IMR-90 (cell line): ENCODE data around the gene NEDD4L.

Experiments
- BHLHE40 ChIP-seq: fragments of 150-350 bp; IDR thresholded peaks from 2 replicates; pipeline ENCODE4 v1.6.1; 2016; ENCODE audit warnings: mild to moderate bottlenecking, low read depth, low read length
- CHD1 ChIP-seq: IDR thresholded peaks from 2 replicates; pipeline ENCODE4 v1.6.1; 2012; ENCODE audit warnings: low read depth, low read length, improper control_type of control experiment
- MAFK ChIP-seq: IDR thresholded peaks from 2 replicates; pipeline ENCODE4 v1.6.1; 2012; ENCODE audit warnings: low read depth, low read length, improper control_type of control experiment
- MAZ ChIP-seq: IDR thresholded peaks from 2 replicates; pipeline ENCODE4 v1.6.1; 2012; ENCODE audit warnings: low read depth, mild to moderate bottlenecking, low read length, improper control_type of control experiment, moderate library complexity, borderline replicate concordance
- POLR2A ChIP-seq: IDR thresholded peaks from 2 replicates; pipeline ENCODE4 v1.6.1; 2012; ENCODE audit warnings: mild to moderate bottlenecking, low read depth, low read length
- RAD21 ChIP-seq: IDR thresholded peaks from 2 replicates; pipeline ENCODE4 v1.6.1; 2012; ENCODE audit warnings: low read length, improper control_type of control experiment
- RCOR1 ChIP-seq: IDR thresholded peaks from 2 replicates; pipeline ENCODE4 v1.6.1; 2012; ENCODE audit warnings: mild to moderate bottlenecking, low read length, improper control_type of control experiment; ENCODE audit not compliant: insufficient replicate concordance
- SMC3 ChIP-seq: fragments of 150-350 bp; IDR thresholded peaks from 2 replicates; pipeline ENCODE4 v1.6.1; 2016; ENCODE audit warnings: low read depth, mild to moderate bottlenecking, antibody characterized with exemption, low read length, moderate library complexity
- TF ChIP-seq, protein P1 (sequence below): conservative IDR thresholded peaks from 2 replicates; pipeline ENCODE4 v1.5.1; 2012; ENCODE audit warnings: mild to moderate bottlenecking, low read depth, low read length, improper control_type of control experiment
- TF ChIP-seq, protein P2 (sequence below): fragments of 150-350 bp; IDR thresholded peaks from 2 replicates; pipeline ENCODE4 v1.6.1; 2016; ENCODE audit warnings: low read depth, mild to moderate bottlenecking, low read length, moderate library complexity, borderline replicate concordance

DNA sequence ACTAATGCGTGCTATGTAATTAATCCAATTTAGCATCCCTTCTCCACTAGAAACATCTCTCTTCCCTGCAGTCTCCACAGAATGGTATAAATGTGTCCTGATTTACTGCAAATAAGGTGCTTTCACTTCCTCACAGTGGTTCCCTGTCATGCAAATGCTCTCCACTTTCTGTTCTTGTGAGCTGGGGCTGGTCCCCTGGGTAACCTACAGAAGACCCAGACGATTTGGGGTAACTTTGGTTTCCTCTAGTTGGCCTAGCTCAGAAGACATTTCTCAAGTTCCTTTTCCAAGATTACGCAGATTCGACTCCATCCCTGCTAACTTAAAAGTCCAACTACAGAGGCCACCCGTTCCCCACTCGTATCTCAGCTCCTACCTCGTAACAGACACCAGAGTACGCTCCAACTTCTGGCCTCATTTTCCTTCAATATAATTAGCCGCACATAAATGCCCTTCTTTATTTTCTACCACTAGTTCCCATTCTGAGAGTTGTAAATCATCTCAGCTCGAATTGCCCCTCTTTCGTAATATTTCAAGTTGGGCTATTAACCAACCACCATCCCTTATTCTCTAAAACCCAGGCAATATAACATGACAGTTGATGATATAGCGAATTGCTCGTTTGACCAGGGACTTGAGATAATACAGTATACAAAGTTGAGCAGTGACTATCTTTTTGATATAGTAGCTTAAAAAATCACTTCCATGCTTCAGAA lies 28.8 kb upstream of the NEDD4L start:
- TF ChIP-seq, protein P1, sequence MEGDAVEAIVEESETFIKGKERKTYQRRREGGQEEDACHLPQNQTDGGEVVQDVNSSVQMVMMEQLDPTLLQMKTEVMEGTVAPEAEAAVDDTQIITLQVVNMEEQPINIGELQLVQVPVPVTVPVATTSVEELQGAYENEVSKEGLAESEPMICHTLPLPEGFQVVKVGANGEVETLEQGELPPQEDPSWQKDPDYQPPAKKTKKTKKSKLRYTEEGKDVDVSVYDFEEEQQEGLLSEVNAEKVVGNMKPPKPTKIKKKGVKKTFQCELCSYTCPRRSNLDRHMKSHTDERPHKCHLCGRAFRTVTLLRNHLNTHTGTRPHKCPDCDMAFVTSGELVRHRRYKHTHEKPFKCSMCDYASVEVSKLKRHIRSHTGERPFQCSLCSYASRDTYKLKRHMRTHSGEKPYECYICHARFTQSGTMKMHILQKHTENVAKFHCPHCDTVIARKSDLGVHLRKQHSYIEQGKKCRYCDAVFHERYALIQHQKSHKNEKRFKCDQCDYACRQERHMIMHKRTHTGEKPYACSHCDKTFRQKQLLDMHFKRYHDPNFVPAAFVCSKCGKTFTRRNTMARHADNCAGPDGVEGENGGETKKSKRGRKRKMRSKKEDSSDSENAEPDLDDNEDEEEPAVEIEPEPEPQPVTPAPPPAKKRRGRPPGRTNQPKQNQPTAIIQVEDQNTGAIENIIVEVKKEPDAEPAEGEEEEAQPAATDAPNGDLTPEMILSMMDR, result no peak
- TF ChIP-seq POLR2A, result no peak
- no peak for TF ChIP-seq RCOR1
- no peak for TF ChIP-seq BHLHE40
- no peak for TF ChIP-seq SMC3
- no peak for TF ChIP-seq CHD1
- TF ChIP-seq RAD21, result no peak
- no peak for TF ChIP-seq MAZ
- TF ChIP-seq, protein P2, sequence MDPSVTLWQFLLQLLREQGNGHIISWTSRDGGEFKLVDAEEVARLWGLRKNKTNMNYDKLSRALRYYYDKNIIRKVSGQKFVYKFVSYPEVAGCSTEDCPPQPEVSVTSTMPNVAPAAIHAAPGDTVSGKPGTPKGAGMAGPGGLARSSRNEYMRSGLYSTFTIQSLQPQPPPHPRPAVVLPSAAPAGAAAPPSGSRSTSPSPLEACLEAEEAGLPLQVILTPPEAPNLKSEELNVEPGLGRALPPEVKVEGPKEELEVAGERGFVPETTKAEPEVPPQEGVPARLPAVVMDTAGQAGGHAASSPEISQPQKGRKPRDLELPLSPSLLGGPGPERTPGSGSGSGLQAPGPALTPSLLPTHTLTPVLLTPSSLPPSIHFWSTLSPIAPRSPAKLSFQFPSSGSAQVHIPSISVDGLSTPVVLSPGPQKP, result no peak
- TF ChIP-seq MAFK, result no peak
